ENCODE data around the gene TBC1D8B. TPM values are rescaled to one million over a fixed set of nuclear protein-coding genes. Genes with fewer than 3 reads are reported as not detected.

TBC1D8B gene
- total RNA-seq, 1 donor: 12.3 TPM

GRCh38 chrX:106899276-106899675, 96.8 kb downstream of the TBC1D8B start:
- Histone ChIP-seq H4K20me1 (ENCODE audit: insufficient read depth, low read length) (no peaks in the 10 kb centered on the region), H3K36me3 (ENCODE audit: insufficient read depth, low read length) (no peaks in the 10 kb centered on the region), H2AFZ (ENCODE audit: low read length) (no peak overlapping the region), H3K4me2 (ENCODE audit: insufficient read depth, low read length) (no peak overlapping the region), H3K9me3 (ENCODE audit: low read depth, low read length) (no peaks in the 10 kb centered on the region), H3K4me3 (ENCODE audit: insufficient read depth, low read length) (no peak overlapping the region), H3K4me1 (ENCODE audit: insufficient read depth, low read length) (peaks cover 36% of the 10 kb centered on the region), H3K27me3 (ENCODE audit: insufficient read depth, low read length) (peaks cover 2% of the 10 kb centered on the region), H3K79me2 (ENCODE audit: insufficient read depth, low read length) (no peaks in the 10 kb centered on the region), H3K27ac (ENCODE audit: low read depth, low read length) (no peak overlapping the region)
- TF ChIP-seq, protein P1, sequence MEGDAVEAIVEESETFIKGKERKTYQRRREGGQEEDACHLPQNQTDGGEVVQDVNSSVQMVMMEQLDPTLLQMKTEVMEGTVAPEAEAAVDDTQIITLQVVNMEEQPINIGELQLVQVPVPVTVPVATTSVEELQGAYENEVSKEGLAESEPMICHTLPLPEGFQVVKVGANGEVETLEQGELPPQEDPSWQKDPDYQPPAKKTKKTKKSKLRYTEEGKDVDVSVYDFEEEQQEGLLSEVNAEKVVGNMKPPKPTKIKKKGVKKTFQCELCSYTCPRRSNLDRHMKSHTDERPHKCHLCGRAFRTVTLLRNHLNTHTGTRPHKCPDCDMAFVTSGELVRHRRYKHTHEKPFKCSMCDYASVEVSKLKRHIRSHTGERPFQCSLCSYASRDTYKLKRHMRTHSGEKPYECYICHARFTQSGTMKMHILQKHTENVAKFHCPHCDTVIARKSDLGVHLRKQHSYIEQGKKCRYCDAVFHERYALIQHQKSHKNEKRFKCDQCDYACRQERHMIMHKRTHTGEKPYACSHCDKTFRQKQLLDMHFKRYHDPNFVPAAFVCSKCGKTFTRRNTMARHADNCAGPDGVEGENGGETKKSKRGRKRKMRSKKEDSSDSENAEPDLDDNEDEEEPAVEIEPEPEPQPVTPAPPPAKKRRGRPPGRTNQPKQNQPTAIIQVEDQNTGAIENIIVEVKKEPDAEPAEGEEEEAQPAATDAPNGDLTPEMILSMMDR (IDR thresholded peaks at IDR 0.05; ENCODE audit: extremely low read depth, low read depth, low read length): no peak
- no peak for DNase-seq (ENCODE audit: insufficient read length, low spot score, missing footprints)

DNA sequence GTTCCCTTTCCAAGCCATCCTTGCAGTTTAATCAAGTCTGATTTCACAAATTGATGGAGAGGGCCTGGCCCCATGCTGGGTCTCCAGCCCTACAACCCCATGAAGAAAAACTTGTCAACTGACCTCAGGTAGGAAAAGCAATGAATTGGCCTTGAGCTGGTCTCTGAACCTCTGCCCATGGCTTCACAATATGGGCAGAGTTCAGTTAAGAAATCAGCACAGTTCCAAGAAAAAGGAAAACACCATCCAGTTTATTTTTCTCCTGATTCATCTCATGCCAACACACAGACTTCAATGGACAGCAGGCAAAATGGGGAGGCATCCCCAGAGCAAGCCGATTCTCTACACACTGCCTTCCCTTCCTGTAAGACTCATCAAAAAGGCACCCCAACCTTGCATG, 97.4 kb downstream of the TBC1D8B start:
- no peak overlapping the region for H3K27ac ChIP-seq (ENCODE audit: low read depth, low read length)
- H3K4me1 ChIP-seq (ENCODE audit: insufficient read depth, low read length): peaks cover 31% of the 10 kb centered on the region
- H3K4me2 ChIP-seq (ENCODE audit: insufficient read depth, low read length): no peak overlapping the region
- no peaks in the 10 kb centered on the region for H4K20me1 ChIP-seq (ENCODE audit: insufficient read depth, low read length)
- H3K36me3 ChIP-seq (ENCODE audit: insufficient read depth, low read length): no peaks in the 10 kb centered on the region
- no peaks in the 10 kb centered on the region for H3K9me3 ChIP-seq (ENCODE audit: low read depth, low read length)
- H3K27me3 ChIP-seq (ENCODE audit: insufficient read depth, low read length): peaks cover 2% of the 10 kb centered on the region
- no peak for DNase-seq (ENCODE audit: insufficient read length, low spot score, missing footprints)
- H3K79me2 ChIP-seq (ENCODE audit: insufficient read depth, low read length): no peaks in the 10 kb centered on the region
- TF ChIP-seq, protein P1 (IDR thresholded peaks at IDR 0.05; ENCODE audit: extremely low read depth, low read depth, low read length): no peak
- H2AFZ ChIP-seq (ENCODE audit: low read length): no peak overlapping the region
- no peak overlapping the region for H3K4me3 ChIP-seq (ENCODE audit: insufficient read depth, low read length)

GRCh38 chrX:106901341-106901740, 98.9 kb downstream of the TBC1D8B start:
- DNase-seq (ENCODE audit: insufficient read length, low spot score, missing footprints): peak; percentile 25
- no peak overlapping the region for H3K27ac ChIP-seq (ENCODE audit: low read depth, low read length)
- no peak overlapping the region for H3K4me3 ChIP-seq (ENCODE audit: insufficient read depth, low read length)
- no peak overlapping the region for H2AFZ ChIP-seq (ENCODE audit: low read length)
- peaks cover 18% of the 10 kb centered on the region for H3K4me1 ChIP-seq (ENCODE audit: insufficient read depth, low read length)
- H3K79me2 ChIP-seq (ENCODE audit: insufficient read depth, low read length): no peaks in the 10 kb centered on the region
- H3K36me3 ChIP-seq (ENCODE audit: insufficient read depth, low read length): no peaks in the 10 kb centered on the region
- no peak overlapping the region for H3K4me2 ChIP-seq (ENCODE audit: insufficient read depth, low read length)
- H3K9me3 ChIP-seq (ENCODE audit: low read depth, low read length): no peaks in the 10 kb centered on the region
- peaks cover 9% of the 10 kb centered on the region for H3K27me3 ChIP-seq (ENCODE audit: insufficient read depth, low read length)
- TF ChIP-seq, protein P1 (IDR thresholded peaks at IDR 0.05; ENCODE audit: extremely low read depth, low read depth, low read length): no peak
- no peaks in the 10 kb centered on the region for H4K20me1 ChIP-seq (ENCODE audit: insufficient read depth, low read length)

DNA sequence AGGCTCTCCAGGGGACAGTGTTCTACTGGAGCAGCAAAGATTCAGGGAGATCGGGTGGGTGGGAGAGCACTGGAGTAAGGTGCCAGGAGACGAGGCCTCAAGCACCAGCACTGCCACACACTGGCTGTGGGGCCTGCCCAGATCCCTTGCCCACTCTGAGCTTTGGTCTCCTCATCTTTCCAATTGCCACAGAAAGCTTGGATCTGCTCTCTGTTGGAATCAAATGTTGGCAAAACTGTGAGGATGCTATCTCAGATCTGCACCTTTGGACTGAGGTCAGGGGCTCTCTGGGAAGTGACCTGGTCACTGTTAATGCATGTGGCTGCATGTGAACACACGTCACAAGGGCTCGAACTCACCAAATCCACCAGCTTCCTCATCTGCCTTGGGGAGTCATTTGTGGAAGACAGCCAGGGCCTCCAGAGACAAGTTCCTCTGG, 99.3 kb downstream of the TBC1D8B start:
- no peak overlapping the region for H2AFZ ChIP-seq (ENCODE audit: low read length)
- no peaks in the 10 kb centered on the region for H3K79me2 ChIP-seq (ENCODE audit: insufficient read depth, low read length)
- TF ChIP-seq, protein P1 (IDR thresholded peaks at IDR 0.05; ENCODE audit: extremely low read depth, low read depth, low read length): no peak
- H3K9me3 ChIP-seq (ENCODE audit: low read depth, low read length): no peaks in the 10 kb centered on the region
- no peak overlapping the region for H3K27ac ChIP-seq (ENCODE audit: low read depth, low read length)
- H4K20me1 ChIP-seq (ENCODE audit: insufficient read depth, low read length): no peaks in the 10 kb centered on the region
- H3K4me1 ChIP-seq (ENCODE audit: insufficient read depth, low read length): peaks cover 18% of the 10 kb centered on the region
- H3K4me2 ChIP-seq (ENCODE audit: insufficient read depth, low read length): no peak overlapping the region
- no peak overlapping the region for H3K4me3 ChIP-seq (ENCODE audit: insufficient read depth, low read length)
- H3K36me3 ChIP-seq (ENCODE audit: insufficient read depth, low read length): no peaks in the 10 kb centered on the region
- peaks cover 13% of the 10 kb centered on the region for H3K27me3 ChIP-seq (ENCODE audit: insufficient read depth, low read length)
- no peak for DNase-seq (ENCODE audit: insufficient read length, low spot score, missing footprints)
